WERI-Rb-1 (cell line): Measurements from ENCODE around the gene KBTBD12.

ENCODE experiments used
- DNase-seq: peaks from one replicate; pipeline ENCODE4 v3.0.0-alpha.2; 2020
- H3K27ac ChIP-seq: fragments of 250-450 bp; sonication (Bioruptor Pico); 2 replicates; pipeline ENCODE4 v1.5.1; 2020; ENCODE audit warnings: mild to moderate bottlenecking, moderate library complexity
- H3K27me3 ChIP-seq: fragments of 250-450 bp; sonication (Bioruptor Pico); 2 replicates; pipeline ENCODE4 v1.5.1; 2021; ENCODE audit warnings: mild to moderate bottlenecking, low read depth, moderate library complexity; ENCODE audit not compliant: insufficient read depth, severe bottlenecking
- H3K36me3 ChIP-seq: fragments of 250-450 bp; sonication (Bioruptor Pico); 2 replicates; pipeline ENCODE4 v1.5.1; 2020; ENCODE audit warnings: mild to moderate bottlenecking, moderate library complexity
- H3K4me3 ChIP-seq: 2 replicates; pipeline ENCODE4 v1.5.1; 2011; ENCODE audit warnings: low read depth, mild to moderate bottlenecking, control low read depth, low read length
- H3K9me3 ChIP-seq: fragments of 250-450 bp; sonication (Bioruptor Pico); 2 replicates; pipeline ENCODE4 v1.5.1; 2021; ENCODE audit warnings: mild to moderate bottlenecking, moderate library complexity; ENCODE audit not compliant: severe bottlenecking
- TF ChIP-seq, protein P1 (sequence below): IDR thresholded peaks from 2 replicates; pipeline ENCODE4 v1.5.1; 2011; ENCODE audit warnings: low read depth, mild to moderate bottlenecking, control low read depth, inconsistent platforms, low read length

The KBTBD12 gene

DNA sequence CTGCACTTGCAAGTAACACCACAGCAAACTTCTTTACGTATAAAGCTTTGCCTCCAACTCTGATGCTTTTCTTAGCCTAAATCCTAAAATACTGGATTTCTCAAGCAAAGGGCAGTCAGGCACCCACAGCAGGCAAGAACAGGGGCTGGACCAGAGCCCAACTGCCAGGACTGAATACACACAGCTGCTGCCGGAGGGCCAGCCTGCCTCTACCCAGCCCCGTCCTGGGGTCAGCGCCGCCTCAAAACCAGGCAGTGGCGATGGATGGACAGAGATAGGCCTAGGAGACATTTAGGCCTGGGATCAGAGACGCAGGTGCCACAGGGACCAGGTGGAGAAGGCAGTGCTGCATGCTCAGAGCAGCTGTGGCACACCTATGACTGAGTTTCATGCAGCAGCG lies 89.6 kb downstream of the KBTBD12 start:
- Histone ChIP-seq H3K27ac (no peak overlapping the region), H3K9me3 (peaks cover 5% of the 10 kb centered on the region), H3K4me3 (no peak overlapping the region), H3K36me3 (no peaks in the 10 kb centered on the region), H3K27me3 (no peaks in the 10 kb centered on the region)
- DNase-seq: no peak
- TF ChIP-seq, protein P1, sequence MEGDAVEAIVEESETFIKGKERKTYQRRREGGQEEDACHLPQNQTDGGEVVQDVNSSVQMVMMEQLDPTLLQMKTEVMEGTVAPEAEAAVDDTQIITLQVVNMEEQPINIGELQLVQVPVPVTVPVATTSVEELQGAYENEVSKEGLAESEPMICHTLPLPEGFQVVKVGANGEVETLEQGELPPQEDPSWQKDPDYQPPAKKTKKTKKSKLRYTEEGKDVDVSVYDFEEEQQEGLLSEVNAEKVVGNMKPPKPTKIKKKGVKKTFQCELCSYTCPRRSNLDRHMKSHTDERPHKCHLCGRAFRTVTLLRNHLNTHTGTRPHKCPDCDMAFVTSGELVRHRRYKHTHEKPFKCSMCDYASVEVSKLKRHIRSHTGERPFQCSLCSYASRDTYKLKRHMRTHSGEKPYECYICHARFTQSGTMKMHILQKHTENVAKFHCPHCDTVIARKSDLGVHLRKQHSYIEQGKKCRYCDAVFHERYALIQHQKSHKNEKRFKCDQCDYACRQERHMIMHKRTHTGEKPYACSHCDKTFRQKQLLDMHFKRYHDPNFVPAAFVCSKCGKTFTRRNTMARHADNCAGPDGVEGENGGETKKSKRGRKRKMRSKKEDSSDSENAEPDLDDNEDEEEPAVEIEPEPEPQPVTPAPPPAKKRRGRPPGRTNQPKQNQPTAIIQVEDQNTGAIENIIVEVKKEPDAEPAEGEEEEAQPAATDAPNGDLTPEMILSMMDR: no peak

DNA sequence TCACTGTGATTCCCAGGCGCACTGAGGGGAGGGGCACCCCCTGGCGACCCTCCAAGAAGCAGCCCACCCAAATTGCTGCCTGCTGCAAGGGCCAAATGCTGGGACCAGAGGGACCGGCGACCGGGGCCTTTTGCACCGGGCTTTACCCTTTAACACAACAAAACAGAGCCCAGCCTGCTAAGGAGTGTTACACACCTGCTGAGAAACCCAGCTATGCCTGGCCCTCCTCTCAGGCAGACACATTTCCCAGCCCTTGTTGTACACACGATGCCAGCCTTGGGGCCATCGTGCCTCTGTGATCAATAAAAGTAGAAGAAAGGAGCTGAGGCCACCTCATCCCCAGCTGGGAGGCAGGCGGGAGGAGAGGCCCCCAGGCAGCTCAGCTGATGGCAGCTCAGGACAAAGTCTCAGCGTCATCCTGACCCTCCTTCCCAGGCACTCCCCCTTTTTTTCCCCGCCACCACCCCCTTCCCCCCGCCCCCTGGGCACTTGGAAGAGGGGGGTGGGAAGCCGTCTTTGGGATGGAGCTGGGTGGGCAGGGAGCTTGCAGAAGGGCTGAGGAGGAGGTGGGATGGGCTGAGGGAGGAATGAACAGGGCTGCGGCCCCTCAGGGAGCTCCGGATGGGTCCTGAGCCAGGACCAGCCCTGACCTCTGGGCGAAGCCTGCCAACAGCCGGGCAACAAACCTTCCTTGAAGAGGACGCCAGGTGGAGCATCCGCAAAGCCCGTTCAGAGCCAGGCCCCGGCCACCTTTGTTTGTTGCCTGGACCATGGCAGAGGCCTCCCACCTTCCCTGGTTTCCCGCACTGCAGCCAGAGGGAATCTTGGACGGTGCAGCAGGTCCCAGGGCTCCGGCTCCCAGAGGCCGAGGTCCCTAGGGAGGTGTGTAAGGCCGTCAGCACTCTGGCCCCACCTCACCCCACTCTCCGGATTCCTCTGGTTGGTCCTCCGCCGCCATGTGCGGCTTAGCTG lies 91.3 kb downstream of the KBTBD12 start:
- H3K27ac ChIP-seq: no peak overlapping the region
- peak; percentile 19 for DNase-seq
- H3K27me3 ChIP-seq: no peaks in the 10 kb centered on the region

DNA sequence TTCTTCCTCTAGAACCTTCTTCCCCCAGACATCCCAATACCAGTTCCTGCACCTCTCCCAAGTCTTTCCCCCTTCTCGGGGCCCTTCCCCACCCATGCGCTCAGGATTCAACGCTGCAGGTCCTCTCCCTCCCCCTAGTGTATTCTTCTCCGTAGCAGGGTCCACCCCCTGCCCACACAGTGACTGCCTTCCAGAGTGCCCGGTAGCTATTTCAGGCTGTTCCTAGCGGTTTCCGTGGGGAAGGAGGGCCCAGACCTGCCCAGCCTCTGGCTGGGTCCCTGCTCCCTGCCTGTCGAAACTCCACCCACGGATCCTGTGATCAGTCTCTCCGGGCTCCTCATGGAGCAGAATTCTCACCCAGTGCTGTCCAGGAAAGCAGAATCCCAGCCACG lies 92.0 kb downstream of the KBTBD12 start:
- Histone ChIP-seq H3K27me3 (no peaks in the 10 kb centered on the region), H3K27ac (no peak overlapping the region), H3K4me3 (no peak overlapping the region), H3K36me3 (no peaks in the 10 kb centered on the region), H3K9me3 (no peaks in the 10 kb centered on the region)
- TF ChIP-seq, protein P1: no peak
- DNase-seq: no peak

More for the DNA sequence above, 91.3 kb downstream of the KBTBD12 start:
- Histone ChIP-seq H3K9me3 (no peaks in the 10 kb centered on the region), H3K4me3 (no peak overlapping the region), H3K36me3 (no peaks in the 10 kb centered on the region)
- TF ChIP-seq, protein P1: no peak

DNA sequence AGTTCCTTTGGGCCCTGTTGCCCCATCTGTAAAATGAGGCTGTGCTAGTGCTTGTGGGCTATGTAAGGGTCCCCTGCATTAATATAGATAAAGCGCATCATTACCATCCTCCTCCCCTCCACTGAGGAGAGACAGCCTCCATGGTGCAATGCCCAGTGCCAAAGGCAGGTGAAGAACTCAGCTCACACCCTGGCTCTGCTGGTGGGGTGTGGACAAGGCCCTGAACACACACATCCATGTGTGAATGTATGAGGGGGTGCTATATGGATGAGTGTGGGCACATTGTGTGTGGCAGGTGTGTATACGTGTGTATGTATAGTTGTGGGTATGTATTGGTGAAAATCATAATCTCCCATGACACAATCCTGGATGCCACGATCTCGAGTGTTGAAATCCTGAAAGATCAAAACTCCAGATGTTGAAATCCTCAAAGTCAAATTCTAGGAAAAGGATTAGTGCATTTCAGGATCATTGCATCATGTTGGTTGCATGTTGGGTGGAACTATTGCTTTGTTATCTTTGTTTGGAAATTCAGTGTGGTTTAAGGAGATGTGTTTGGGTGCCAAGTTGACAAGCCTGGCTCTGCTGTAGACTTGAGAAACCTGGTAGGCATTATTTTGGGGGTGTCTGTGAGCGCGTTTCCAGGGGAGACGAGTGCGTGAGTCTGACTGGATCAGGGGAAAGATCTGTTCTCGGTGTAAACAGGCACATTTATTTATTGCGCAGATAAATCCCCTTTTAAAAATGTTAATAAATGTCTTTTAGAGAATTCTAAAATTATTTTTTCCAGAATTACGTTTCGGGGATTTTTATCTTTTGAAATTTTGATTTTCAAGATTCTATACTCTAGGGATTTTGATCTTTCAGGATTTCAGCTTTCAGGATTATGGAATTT lies 95.2 kb downstream of the KBTBD12 start:
- H3K4me3 ChIP-seq: no peak overlapping the region
- H3K36me3 ChIP-seq: no peaks in the 10 kb centered on the region
- H3K9me3 ChIP-seq: no peaks in the 10 kb centered on the region
- no peak overlapping the region for H3K27ac ChIP-seq
- no peaks in the 10 kb centered on the region for H3K27me3 ChIP-seq
- TF ChIP-seq, protein P1: no peak
- DNase-seq: no peak

DNA sequence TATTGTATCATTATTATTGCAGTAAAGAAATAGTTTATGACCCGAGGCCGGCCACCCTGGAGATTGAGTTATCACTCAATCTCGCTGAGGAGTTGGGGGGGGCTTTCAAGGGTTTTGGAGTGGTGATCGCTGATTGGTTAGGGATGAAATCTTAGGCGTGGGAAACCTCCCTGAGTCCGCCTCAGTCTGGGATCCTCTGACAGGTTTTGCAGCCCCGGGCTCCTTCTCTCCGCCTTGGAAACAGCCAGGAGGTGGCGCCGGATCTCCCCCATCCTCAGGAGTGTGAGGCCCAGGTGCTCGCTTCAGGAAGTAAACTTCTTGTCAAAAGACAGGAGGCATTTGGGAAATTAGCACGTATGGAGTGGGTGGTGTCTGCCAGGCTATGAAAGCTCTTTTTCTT lies 96.1 kb downstream of the KBTBD12 start:
- Histone ChIP-seq H3K36me3 (no peaks in the 10 kb centered on the region), H3K27ac (no peak overlapping the region), H3K9me3 (peaks cover 1% of the 10 kb centered on the region), H3K27me3 (no peaks in the 10 kb centered on the region), H3K4me3 (no peak overlapping the region)
- TF ChIP-seq, protein P1: peak; percentile 75
- DNase-seq: peak; percentile 87
